NCI-H2196 treated with DMSO at 0.1 percent for 48 hours (cell line): ENCODE measurements around the gene CLDN7.

Source experiments
- DNase-seq: peaks from one replicate; lab custom pipeline; 2025; ENCODE audit not compliant: unreplicated experiment; lab: John Stamatoyannopoulos, UW

The CLDN7 gene

DNA sequence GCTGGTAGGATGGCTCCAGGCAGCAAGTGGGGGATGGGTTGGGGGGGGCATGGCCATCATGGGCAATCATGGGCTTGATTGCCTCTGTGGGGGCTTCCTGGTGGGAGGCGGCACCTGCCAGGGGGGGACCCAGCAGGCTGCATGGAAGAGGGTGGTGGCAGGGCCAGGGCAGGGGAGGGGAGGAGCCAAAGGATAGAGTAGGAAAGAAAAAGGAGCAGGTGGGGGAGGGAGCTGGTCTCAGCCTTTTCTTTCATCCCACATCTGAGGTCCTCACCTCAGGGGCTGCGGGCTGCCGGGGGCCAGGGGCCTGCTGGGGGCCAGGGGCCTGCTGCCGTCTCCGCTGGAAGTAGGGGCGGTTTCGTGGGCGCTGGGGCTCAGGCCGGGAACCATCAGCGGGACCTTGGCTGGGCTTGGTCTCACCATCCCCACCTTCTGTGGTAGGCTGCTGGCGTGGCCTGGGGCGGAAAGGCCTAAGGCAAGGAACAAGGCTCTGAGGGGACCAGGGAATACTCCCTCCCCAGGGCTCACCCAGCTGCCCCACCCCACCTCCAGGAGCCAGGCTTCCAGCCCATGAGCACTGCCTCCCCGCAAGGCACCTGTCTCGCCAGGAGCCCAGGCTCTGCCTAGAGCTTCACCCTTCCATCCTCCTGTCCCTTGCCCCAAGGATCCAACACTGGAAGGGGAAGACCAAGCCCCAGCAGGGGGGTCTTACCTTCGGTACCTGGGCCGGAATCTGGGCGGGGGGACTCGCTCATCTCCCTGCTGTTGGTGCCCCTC is 27.2 kb upstream of the CLDN7 start:
- no peak for DNase-seq

DNA sequence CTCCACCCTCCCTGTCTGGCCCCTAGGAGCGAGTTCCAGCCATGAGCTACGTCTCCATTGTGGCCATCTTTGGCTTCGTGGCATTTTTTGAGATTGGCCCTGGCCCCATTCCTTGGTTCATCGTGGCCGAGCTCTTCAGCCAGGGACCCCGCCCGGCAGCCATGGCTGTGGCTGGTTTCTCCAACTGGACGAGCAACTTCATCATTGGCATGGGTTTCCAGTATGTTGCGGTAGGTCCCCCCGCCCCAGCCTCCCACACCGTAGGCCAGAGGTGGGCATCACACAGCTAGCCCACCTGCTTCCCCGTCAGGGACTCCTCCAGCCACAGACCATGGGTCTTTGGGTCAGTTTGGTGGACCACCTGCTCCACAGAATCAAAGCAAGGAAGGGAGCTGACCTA is 23.4 kb upstream of the CLDN7 start:
- DNase-seq, result no peak

DNA sequence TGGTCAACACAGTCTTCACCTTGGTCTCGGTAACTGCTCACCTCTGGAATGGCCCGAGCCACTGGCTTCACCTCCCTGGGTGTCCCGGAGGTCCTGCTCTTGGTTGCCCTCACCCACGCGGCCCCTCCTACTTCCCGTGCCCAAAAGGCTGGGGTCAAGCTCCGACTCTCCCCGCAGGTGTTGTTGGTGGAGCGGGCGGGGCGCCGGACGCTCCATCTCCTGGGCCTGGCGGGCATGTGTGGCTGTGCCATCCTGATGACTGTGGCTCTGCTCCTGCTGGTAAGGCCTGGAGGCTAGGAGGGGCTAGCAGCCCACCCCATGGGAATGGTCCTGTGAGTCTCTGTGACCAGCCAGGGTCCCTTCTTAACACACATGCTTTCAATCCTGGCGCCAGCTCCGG is 22.6 kb upstream of the CLDN7 start:
- DNase-seq, result no peak

DNA sequence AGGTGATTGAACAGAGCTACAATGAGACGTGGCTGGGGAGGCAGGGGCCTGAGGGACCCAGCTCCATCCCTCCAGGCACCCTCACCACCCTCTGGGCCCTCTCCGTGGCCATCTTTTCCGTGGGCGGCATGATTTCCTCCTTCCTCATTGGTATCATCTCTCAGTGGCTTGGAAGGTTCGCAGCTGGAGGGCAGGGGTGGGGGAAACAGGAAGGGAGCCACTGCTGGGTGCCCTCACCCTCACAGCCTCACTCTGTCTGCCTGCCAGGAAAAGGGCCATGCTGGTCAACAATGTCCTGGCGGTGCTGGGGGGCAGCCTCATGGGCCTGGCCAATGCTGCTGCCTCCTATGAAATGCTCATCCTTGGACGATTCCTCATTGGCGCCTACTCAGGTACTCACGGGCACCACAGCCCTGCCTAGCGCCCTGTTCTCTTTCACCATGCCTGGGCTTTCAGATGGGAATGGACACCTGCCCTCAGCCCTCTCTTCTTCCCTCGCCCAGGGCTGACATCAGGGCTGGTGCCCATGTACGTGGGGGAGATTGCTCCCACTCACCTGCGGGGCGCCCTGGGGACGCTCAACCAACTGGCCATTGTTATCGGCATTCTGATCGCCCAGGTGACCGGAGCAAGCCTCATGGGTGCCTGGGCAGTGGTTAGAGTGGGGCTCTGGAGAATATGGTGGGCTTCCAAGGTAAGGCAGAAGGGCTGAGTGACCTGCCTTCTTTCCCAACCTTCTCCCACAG is 21.4 kb upstream of the CLDN7 start:
- no peak for DNase-seq

DNA sequence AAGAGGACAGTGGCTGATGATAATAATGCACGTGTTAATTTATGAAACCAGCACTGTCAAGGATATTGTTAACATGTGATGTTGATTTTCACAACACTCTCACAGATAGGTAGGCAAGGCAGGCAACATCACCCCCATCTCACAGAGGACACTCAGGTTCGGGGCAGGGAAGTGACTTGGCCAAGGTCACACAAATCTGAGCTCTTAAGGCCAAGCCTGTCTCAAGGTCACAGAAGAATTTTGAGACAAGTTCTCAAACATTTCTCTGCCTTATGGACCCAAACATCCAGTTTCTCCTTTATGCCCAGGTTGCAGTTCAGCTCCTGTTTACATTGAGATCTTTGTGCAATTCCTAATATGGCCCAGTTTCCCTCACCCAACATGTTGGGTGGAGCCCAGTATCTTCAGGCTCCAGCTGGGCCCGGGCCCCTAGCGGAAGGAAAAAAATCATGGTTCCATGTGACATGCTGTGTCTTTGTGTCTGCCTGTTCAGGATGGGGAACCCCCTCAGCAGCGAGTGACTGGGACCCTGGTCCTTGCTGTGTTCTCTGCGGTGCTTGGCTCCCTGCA is 20.6 kb upstream of the CLDN7 start:
- no peak for DNase-seq

DNA sequence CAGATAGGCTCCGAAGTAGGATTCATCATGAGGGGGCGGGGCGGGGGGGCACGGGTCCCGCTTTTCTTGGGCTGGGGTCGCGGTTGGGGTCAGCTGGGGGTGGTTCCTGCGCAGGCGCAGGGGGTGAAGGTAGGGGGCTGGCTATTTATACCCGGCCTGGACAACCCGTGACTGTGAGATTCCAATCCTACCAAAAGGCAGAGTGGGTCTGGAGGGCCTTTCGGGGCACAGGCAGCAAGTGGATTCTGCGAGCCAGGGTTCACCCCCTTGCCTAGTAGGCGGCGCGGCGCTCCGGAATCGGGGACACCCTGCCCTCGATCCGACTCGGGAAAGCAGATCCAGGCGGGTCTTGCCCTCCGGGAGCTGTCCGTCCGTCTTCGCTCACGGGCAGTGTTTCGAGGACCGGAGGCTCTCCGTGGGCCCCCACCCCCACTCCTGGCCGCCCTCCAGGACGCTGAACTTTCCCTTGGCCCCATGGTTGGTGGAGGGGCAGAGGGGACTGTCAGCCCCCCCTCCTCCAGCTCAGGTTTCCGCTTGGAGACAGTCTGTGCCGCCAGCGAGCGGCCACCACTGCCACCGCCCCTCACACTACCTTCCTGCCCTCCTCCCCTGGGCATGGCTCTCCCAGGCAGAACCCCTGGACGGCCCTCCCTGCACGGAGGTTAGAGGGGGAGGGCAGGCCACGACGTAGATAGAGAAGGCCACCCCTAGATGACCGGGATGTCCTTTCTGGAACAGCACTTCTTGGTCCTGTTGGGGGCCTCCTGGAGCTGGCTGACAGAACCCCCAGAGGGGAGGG is 19.9 kb upstream of the CLDN7 start:
- no peak for DNase-seq

DNA sequence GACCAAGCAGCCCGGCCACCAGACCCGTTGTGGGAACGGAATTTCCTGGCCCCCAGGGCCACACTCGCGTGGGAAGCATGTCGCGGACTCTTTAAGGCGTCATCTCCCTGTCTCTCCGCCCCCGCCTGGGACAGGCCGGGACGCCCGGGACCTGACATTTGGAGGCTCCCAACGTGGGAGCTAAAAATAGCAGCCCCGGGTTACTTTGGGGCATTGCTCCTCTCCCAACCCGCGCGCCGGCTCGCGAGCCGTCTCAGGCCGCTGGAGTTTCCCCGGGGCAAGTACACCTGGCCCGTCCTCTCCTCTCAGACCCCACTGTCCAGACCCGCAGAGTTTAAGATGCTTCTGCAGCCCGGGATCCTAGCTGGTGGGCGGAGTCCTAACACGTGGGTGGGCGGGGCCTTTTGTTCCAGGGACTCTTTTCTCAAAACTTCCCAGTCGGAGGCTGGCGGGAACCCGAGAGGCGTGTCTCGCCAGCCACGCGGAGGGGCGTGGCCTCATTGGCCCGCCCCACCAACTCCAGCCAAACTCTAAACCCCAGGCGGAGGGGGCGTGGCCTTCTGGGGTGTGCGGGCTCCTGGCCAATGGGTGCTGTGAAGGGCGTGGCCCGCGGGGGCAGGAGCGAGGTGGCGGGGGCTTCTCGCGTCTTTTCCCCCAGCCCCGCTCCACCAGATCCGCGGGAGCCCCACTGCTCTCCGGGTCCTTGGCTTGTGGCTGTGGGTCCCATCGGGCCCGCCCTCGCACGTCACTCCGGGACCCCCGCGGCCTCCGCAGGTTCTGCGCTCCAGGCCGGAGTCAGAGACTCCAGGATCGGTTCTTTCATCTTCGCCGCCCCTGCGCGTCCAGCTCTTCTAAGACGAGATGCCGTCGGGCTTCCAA is 19.0 kb upstream of the CLDN7 start, which contains the start of gene SLC2A4:
Gene SLC2A4 (plus strand): TSS at position 645 of the 879 bp plus-strand sequence. CDS start 217 bp downstream, at position 862.
- DNase-seq, result peak; percentile 72

DNA sequence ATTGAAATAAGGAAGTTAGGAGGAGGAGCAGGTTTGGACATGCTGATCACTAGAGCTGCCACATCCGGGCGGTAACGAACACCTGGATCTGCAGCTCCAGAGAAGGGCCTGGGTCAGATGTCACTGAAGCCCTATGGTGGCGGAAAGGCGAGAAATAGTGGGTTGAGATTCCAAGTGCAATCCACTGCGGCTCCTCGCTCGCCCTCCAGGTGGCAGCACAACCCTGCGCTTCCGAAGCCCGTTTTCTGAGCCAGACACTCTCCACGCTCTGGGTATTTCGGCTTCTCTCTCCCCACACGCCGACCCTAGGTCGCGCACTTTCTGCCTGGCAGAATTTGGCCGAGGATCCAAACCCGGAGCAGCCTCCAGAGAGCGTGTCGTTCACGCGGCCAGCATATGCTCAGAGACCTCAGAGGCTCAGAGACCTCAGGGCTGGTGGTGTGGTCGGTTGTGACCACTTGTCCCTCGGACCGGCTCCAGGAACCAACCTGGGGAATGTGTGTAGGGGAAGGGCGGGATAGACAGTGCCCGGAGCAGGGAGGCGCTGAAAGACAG is 18.3 kb upstream of the CLDN7 start:
- DNase-seq, result peak; percentile 83

DNA sequence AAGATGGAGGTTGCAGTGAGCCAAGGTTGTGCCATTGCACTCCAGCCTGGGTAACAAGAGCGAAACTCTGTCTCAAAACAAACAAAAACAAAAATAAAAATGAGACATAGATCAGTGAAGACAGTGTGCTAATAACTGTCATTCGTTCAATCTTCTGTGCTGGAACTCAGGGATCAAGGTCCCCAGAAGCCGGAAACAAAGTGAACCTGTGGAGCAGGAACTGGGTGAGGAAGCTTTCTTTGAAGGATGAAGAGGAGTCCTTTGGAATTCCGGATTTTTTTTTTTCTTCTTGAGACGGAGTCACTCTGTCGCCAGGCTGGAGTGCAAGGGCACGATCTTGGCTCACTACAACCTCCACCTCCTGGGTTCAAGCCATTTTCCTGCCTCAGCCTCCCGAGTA is 17.2 kb upstream of the CLDN7 start:
- DNase-seq, result no peak

DNA sequence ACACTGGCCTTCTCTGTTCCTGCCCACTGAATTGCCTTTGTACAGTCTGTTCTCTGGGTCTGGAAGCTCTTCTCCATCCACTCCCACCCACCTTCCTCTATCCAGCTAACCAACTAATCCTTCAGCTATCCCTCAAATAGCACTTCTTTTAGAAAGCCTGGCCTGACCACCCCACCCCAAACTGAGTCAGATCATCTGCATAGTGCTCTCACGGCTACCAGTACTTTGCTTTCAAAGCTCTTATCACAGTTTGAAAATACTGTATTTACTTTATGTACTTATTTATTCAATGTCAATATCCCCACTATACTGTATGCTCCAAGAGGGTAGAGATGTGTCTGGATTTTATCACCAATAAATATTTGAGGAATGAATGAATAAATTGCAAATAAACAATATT is 4.5 kb upstream of the CLDN7 start:
- no peak for DNase-seq

DNA sequence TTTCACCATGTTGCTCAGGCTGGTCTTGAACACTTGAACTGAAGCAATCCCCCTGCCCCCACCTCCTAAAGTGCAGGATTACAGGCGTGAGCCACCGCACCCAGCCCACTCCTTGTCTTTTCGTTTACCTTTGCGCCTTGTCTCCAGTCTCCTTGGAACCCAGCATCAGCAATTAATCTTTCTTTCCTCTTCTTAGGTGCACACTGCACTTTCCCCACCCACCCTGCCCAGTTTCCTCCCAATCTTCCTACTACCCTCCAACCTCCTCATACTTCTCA is 1.5 kb upstream of the CLDN7 start:
- no peak for DNase-seq

DNA sequence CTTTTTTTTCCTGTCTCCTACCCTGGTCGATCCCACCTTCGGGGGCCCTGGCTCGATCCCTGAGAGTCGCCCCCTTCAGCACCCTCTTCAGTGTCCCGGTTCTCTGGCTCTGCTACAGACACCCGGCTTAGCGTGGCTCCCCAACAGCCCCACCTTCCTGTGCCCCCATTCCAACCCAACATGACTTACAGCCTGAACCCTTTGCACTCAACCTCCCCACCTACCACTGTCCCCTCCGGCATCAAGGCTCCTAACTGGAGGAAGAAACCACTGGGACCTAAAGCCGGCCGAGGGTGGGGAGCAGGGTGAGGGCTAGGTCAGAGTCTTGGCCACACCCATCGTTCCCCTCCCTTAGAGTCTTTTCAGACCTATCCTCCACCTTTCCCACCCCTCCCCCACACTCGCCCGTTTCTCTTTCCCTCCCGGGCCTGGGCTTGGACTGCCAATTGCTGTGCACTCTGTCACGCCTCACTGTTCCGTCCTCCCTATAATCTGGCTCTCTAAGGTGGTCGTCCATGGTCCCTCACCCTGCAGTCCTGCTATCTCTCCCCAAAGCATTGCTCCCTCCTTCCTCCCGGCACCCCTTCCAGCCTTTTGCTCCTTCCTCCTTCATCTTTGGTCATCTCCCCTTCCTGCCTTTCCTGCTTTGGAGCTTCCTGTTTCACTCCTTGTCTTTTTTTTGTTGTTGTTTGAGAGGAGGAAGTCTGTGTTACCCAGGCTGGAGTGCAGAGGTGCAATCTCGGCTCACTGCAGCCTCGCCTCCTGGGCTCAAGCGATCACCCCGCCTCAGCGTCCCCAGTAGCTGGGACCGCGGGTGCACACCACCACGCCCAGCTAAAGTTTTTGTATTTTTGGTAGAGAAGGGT is 890 bp upstream of the CLDN7 start:
- DNase-seq, result peak; percentile 10

DNA sequence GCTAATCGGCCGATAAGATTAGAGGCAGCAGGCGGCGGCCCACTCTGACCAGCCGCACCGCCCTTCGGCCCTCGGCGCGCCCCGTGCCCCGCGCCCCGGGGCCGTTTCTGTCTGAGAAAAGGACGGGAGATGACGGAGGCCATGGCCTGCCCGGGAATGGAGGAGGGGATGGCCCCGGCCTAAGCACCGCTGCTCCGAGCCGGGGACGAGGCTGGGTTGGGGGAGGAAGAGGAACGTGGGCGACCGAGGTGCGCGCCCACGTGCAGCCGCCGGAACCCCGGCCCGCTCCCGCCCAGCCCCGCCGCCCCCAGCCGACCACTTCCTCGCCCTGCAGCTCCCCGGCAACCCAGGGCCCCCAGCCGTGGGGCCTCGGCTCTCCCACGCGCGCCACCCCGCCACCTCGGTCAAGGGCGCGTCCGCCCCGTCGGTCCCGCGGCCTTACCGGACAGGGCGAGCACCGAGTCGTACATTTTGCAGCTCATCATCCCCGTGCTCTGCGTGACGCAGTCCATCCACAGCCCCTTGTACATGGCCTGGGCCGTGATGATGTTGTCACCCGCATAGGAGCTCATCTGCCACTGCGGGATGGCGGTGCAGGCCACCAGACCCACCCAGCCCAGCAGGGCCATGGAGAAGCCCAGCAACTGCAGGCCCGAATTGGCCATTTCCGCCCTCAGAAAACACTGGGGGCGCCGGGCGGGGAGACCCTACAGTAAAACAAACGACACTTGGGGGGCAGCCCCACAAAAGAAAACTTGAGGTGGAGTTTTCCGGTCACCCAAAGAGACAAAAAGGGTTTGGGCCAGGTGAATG is 693 bp downstream of the CLDN7 start:
- DNase-seq, result no peak

DNA sequence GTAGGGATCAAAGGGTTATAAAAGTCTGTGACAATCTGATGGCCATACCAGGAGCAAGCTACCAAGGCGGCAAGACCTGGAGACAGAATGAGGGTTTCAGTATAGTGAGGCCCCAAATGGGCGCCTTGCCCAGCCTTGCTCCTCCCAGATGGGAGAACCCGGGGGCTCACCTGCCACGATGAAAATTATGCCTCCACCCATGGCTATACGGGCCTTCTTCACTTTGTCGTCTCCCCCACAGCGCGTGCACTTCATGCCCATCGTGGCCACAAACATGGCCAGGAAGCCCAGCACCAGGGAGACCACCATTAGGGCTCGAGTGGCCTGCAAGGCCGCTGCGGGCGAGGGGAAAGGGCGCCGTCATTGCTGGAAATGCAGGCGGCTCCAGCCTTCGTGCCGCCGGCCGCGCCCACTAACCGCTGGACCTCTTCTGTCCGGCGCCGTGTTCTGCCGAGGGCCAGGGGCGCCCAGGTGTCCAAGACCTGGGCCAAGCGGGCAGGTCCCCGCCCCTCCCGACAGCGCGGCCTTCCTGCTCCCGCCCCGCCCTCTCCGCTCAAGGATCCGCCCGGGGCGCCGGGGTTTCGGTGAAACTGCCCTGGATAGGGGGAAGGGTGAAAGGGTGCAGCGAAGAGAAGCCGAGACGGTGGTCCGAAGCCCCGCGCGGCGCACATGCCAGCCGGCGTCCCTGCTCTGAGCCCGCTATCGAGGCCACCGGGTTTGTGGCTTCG is 1.5 kb downstream of the CLDN7 start:
- DNase-seq, result no peak

DNA sequence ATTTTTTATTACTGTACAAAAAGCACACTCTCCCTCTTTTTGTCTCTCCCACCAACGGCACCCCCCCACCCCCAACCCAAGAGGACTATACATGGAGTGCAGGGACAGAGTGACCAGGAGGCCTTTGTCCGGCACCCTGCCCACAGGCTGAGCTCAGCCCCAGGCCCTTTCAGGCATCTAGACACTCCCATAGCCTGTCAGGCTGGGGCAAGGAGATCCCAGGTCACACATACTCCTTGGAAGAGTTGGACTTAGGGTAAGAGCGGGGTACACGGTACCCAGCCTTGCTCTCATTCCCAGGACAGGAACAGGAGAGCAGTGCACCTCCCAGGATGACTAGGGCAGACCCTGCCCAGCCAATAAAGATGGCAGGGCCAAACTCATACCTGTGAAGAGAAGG is 2.1 kb downstream of the CLDN7 start:
- no peak for DNase-seq

DNA sequence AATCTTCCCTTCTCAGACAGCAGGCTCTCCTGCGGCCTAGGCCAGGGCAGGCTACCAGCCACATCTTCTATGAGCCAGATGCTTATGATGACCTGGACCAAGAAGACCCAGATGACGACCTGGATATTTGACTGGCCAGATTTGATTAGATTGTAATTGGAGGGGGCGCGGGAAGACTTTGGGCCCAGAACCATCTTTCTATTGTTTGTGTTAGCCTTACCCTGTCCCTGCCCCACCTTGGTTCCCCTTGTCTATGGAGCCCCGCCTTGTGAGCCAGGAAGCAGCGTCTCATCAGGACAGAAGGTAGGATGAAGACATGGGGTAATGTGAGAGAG is 2.8 kb downstream of the CLDN7 start:
- no peak for DNase-seq

DNA sequence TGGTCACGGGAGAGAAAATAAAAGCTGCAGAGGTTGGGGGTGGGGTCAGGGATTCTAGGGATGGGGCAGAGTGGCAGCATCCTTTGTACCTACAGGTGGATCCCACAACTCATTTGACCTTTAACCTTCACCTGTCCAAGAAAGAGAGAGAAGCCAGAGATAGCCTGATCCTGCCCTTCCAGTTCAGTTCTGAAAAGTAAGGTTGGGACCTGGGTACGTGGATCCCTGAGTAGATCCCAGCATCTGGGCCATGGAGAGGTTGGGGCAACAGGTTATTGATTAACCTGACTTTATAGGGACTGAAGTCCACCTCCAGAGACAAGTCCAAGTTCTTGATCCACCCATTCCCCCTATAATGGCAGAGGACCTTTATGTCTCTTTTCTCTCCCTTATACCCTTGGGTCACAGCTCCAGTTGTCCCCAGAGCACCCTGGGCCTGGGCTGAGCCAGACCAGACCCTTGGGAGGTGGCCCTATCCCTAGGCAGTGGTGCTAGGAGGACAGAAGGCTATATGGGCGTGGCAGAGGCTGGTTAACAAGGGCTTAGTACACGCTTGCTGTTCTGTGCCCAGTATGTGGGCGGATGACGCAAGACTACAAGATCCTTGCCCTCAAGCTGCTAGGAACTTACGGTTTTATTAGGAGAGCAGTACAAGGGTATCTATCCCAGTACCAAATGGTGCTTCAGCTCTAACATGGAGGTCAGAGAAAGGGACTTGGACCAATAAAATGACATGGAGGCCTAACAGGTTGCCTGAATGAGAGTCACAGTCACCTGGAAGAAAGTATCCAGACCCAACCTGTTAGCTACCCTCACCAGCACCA is 3.3 kb downstream of the CLDN7 start:
- no peak for DNase-seq
